ENCODE measurements around the gene KLHL1. TPM values are rescaled to one million over a fixed set of nuclear protein-coding genes. Genes with fewer than 3 reads are reported as not detected.

Gene KLHL1
- total RNA-seq, 2 donors from 2014 or later, result not detected

DNA sequence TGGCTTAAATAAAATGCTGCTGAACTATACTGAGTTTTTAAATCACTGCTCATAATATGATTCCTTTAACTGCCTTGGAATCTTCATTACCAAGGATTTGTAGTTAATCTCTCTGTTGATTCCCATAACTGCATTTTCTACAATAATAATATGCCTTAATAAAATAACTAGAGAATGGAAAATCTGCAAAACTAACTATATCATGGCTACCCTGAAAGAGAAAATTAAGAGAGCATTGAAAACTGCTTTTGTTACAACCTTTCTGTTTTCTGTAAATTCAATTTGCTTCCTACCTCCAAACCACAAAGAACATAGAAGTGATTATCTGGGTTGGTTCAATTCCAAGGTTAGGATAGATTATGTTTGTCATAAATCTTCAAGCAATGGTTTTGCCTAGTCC lies 203.5 kb downstream of the KLHL1 start:
- ATAC-seq, result no peak
- no peak for DNase-seq
- intact Hi-C loops (cut with DNase I), result no loop called here

GRCh38 chr13:69903081-69903480 lies 205.2 kb downstream of the KLHL1 start:
- ATAC-seq, result no peak
- intact Hi-C loops (cut with DNase I), result no loop called here
- DNase-seq, result no peak

DNA sequence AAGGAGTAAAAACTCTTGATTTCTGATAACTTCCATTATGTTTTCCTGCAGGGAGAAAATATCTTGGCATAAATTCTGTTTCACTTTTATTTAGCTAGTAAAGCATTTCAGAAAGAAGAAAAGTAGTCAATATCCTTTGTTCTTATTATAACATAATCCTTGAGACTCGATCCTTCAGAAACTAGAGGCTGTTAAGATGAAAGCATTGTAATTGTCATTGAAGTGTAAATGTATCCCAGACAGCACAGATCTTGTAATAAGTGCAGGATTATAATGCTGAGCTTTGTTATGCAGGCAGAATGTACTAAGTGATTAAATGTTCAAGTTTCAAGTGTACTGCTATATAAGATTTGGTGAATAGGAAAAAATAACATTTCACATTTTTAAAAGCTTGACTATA lies 225.8 kb downstream of the KLHL1 start:
- intact Hi-C loops (cut with DNase I), result no loop called here
- DNase-seq, result no peak
- ATAC-seq, result no peak

DNA sequence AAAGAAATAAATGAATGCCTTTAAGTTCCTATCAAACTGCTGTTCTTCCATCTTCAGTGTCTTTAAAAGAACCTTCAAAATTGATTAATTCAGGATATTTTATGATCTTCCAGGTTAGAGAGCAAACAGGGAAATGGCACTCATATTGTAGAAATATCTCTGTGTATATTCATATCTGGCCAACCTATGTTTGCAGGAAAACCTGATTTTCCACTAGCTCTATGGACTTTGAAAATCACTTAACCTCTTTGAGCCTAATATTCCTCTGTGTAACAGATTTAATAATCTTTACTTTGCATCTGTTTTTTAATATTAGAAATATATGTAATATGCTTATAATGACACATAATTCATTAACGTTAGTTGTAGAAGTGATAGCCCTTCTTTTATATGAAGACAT lies 228.3 kb downstream of the KLHL1 start:
- DNase-seq, result no peak
- intact Hi-C loops (cut with DNase I), result no loop called here
- ATAC-seq, result no peak

- no peak for DNase-seq
- ATAC-seq, result no peak
- intact Hi-C loops (cut with DNase I), result no loop called here
These were observed 235.8 kb downstream of the KLHL1 start for GRCh38 chr13:69872321-69873047.

DNA sequence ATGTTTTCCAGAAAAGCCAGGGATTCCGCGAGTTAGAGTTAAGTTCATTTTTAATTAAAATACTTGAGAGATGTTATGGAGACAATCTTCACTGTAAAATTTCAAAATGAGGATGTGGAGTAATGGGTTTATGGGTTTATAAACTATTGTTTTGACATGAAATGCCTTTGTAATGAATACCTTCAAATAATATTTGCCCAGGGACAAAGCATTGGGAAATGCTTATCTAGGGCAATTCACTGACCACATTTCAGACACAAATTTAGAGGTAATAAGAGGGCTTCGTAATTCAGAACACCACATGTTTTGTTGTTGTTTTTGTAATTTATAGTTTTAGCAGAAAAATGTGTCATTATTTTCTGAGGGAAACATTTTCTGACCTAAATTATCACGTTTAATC lies 241.7 kb downstream of the KLHL1 start:
- intact Hi-C loops (cut with DNase I), result no loop called here
- no peak for DNase-seq
- no peak for ATAC-seq

- DNase-seq, result no peak
- intact Hi-C loops (cut with DNase I), result no loop called here
- ATAC-seq, result no peak
These were observed 250.9 kb downstream of the KLHL1 start for GRCh38 chr13:69857183-69857821.

- ATAC-seq, result no peak
- DNase-seq, result no peak
- intact Hi-C loops (cut with DNase I), result no loop called here
These were observed 251.9 kb downstream of the KLHL1 start for GRCh38 chr13:69856331-69856730.

GRCh38 chr13:69828527-69828926 lies 279.7 kb downstream of the KLHL1 start:
- DNase-seq, result no peak
- intact Hi-C loops (cut with DNase I), result no loop called here
- no peak for ATAC-seq

- intact Hi-C loops (cut with DNase I), result no loop called here
- no peak for ATAC-seq
- DNase-seq, result no peak
These were observed 288.1 kb downstream of the KLHL1 start for GRCh38 chr13:69820180-69820579.

GRCh38 chr13:69817333-69817869 lies 290.9 kb downstream of the KLHL1 start:
- DNase-seq, result no peak
- intact Hi-C loops (cut with DNase I), result no loop called here
- ATAC-seq, result no peak

GRCh38 chr13:69809152-69809551 lies 299.1 kb downstream of the KLHL1 start:
- no peak for ATAC-seq
- intact Hi-C loops (cut with DNase I), result no loop called here
- no peak for DNase-seq

- DNase-seq, result no peak
- intact Hi-C loops (cut with DNase I), result no loop called here
- no peak for ATAC-seq
These were observed 312.0 kb downstream of the KLHL1 start for GRCh38 chr13:69796256-69796655.

GRCh38 chr13:69793783-69794453 lies 314.3 kb downstream of the KLHL1 start:
- ATAC-seq (no peak), DNase-seq (no peak)
- intact Hi-C loops (cut with DNase I), result no loop called here

GRCh38 chr13:69776937-69777336 lies 331.3 kb downstream of the KLHL1 start:
- no peak for DNase-seq
- ATAC-seq, result no peak

DNA sequence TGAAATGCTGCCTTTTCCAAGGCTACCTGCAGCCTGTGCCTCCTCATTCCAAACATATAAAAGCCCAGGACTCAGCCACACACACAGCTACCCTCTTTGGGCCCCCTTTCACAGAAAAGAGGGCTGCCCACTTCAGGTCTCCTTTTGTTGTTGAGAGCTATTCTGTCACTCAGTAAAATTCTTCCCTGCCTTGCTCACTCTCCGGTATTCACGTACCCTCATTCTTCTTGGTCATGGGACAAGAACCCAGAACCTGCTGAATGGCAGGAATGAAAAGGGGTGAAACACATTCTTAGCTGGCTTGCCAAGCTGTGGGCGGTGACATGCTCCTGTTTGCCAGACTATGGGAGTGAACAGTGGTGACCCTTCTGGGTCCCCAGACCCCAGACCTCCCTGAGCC lies 338.6 kb downstream of the KLHL1 start:
- no peak for ATAC-seq
- intact Hi-C loops (cut with DNase I), result no loop called here
- DNase-seq, result no peak

More at GRCh38 chr13:69776937-69777336, 331.3 kb downstream of the KLHL1 start:
- intact Hi-C loops (cut with DNase I), result no loop called here

- intact Hi-C loops (cut with DNase I), result no loop called here
- DNase-seq, result no peak
- no peak for ATAC-seq
These were observed 346.7 kb downstream of the KLHL1 start for GRCh38 chr13:69761581-69761980.

- DNase-seq (no peak), ATAC-seq (no peak)
- intact Hi-C loops (cut with DNase I), result no loop called here
These were observed 353.2 kb downstream of the KLHL1 start for GRCh38 chr13:69755101-69755500.

DNA sequence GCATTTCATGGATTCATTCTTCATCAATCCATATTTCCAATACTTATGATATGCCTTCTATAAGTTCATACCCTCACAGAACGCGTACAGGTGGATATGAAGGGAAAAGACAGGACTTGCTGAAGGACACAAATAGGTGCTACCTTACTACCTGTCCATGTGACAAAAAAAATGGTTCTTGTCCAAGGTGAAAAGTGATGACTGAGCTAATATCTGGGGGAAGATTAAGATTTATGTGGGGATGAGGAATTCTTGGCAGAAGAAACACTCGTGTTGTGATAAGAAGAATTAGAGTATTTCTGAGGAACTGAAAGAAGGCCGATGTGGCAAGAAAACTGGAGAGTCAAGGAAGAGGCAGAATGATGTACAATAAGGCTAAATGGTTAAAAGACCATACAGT lies 357.0 kb downstream of the KLHL1 start:
- no peak for ATAC-seq
- intact Hi-C loops (cut with DNase I), result no loop called here

More for the DNA sequence above, 357.0 kb downstream of the KLHL1 start:
- DNase-seq, result no peak

Measured in left cardiac atrium (tissue), 4 donors.